Osteoblast (primary cell): ENCODE results near the gene PPP3R1. TPM values are rescaled to one million over a fixed set of nuclear protein-coding genes. Genes with fewer than 3 reads are reported as not detected.

Source experiments
- DNase-seq: peaks from one replicate; pipeline ENCODE4 v3.0.0; 2011; ENCODE audit warnings: low spot score, mixed read lengths; ENCODE audit not compliant: insufficient read length; ENCODE audit errors: missing footprints
- H2AFZ ChIP-seq: 2 replicates; pipeline ENCODE4 v1.6.0; 2011; ENCODE audit warnings: mild to moderate bottlenecking, low read length
- H3K27ac ChIP-seq: 2 replicates; pipeline ENCODE4 v1.5.1; 2011; ENCODE audit warnings: mild to moderate bottlenecking, low read depth, low read length, moderate library complexity
- H3K27me3 ChIP-seq: 2 replicates; pipeline ENCODE4 v1.6.0; 2012; ENCODE audit warnings: mild to moderate bottlenecking, control low read depth, inconsistent platforms, low read length, moderate library complexity; ENCODE audit not compliant: insufficient read depth
- H3K36me3 ChIP-seq: 2 replicates; pipeline ENCODE4 v1.5.1; 2011; ENCODE audit warnings: mild to moderate bottlenecking, low read length, control low read depth, moderate library complexity; ENCODE audit not compliant: insufficient read depth
- H3K4me1 ChIP-seq: 2 replicates; pipeline ENCODE4 v1.5.1; 2011; ENCODE audit warnings: mild to moderate bottlenecking, low read length, control low read depth, moderate library complexity; ENCODE audit not compliant: insufficient read depth
- H3K4me2 ChIP-seq: 2 replicates; pipeline ENCODE4 v1.6.0; 2011; ENCODE audit warnings: mild to moderate bottlenecking, low read length; ENCODE audit not compliant: insufficient read depth
- H3K4me3 ChIP-seq: fragments of 200-600 bp; sonication (generic); 3 replicates; pipeline ENCODE4 v1.5.1; 2012; ENCODE audit warnings: mild to moderate bottlenecking, low read length, inconsistent platforms; ENCODE audit not compliant: insufficient read depth
- H3K79me2 ChIP-seq: 2 replicates; pipeline ENCODE4 v1.6.0; 2012; ENCODE audit warnings: mild to moderate bottlenecking, low read length, control low read depth, inconsistent platforms; ENCODE audit not compliant: insufficient read depth
- H3K9me3 ChIP-seq: 2 replicates; pipeline ENCODE4 v1.5.1; 2011; ENCODE audit warnings: low read depth, low read length, control low read depth
- H4K20me1 ChIP-seq: 2 replicates; pipeline ENCODE4 v1.6.0; 2012; ENCODE audit warnings: mild to moderate bottlenecking, low read length, control low read depth; ENCODE audit not compliant: insufficient read depth
- total RNA-seq: library from RNA; depleted of rRNA; stranded (reverse); fragments of >200 nt; gene quantifications from 2 replicates; pipeline ENCODE4 v1.2.3, GENCODE V29; 2012
- TF ChIP-seq, protein P1 (sequence below): IDR thresholded peaks from 2 replicates; pipeline ENCODE4 v1.5.1; 2011; ENCODE audit warnings: mild to moderate bottlenecking, low read depth, low read length, moderate library complexity; ENCODE audit errors: extremely low read depth

PPP3R1 gene
- total RNA-seq, 1 donor, result 29.7 TPM

DNA sequence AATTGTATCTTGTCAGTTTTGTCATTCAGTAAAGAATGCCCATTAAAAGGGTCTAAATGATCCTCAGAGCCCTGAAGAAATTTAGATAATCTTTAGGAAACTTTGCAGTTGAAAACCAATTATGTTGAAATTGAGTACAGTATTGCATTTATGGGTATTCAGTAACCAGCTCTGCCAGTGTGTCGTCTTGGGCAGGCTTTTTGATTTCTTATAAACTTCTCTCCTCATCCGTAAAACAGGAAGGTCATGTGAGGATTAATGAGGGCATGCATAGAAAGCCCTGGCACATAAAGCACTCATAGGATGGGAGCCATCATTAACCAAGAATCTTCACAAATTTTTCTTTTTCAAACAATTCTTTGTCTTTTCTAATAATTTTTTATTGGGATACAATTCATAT is 79.8 kb downstream of the PPP3R1 start:
- TF ChIP-seq, protein P1, sequence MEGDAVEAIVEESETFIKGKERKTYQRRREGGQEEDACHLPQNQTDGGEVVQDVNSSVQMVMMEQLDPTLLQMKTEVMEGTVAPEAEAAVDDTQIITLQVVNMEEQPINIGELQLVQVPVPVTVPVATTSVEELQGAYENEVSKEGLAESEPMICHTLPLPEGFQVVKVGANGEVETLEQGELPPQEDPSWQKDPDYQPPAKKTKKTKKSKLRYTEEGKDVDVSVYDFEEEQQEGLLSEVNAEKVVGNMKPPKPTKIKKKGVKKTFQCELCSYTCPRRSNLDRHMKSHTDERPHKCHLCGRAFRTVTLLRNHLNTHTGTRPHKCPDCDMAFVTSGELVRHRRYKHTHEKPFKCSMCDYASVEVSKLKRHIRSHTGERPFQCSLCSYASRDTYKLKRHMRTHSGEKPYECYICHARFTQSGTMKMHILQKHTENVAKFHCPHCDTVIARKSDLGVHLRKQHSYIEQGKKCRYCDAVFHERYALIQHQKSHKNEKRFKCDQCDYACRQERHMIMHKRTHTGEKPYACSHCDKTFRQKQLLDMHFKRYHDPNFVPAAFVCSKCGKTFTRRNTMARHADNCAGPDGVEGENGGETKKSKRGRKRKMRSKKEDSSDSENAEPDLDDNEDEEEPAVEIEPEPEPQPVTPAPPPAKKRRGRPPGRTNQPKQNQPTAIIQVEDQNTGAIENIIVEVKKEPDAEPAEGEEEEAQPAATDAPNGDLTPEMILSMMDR, result no peak
- Histone ChIP-seq H3K4me1 (no peaks in the 10 kb centered on the region), H4K20me1 (no peaks in the 10 kb centered on the region), H3K36me3 (peaks cover 30% of the 10 kb centered on the region), H3K4me3 (no peak overlapping the region), H3K9me3 (no peaks in the 10 kb centered on the region), H3K27me3 (no peaks in the 10 kb centered on the region), H3K79me2 (peaks cover 7% of the 10 kb centered on the region), H2AFZ (no peak overlapping the region), H3K27ac (no peak overlapping the region), H3K4me2 (no peak overlapping the region)
- no peak for DNase-seq

DNA sequence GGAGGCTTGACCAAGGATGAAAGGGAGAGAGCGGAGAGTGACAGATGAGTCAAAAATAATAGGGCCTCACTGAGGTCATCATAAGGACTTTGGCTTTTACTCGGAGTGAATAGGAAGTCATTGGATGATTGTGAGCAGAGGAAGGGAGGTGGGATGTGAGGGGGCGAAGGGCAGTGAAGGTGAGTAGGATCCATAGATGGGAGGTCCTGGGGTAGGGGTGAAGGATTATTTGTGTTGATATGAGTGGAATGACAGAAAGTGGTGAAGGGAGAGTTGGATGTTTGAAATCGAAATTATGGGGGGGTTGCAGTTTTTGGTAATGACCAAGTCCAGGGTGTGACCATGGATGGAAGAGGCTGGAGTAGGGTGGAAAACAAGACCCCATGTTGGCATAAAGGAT is 80.6 kb downstream of the PPP3R1 start:
- Histone ChIP-seq H3K36me3 (peaks cover 27% of the 10 kb centered on the region), H3K9me3 (no peaks in the 10 kb centered on the region)

DNA sequence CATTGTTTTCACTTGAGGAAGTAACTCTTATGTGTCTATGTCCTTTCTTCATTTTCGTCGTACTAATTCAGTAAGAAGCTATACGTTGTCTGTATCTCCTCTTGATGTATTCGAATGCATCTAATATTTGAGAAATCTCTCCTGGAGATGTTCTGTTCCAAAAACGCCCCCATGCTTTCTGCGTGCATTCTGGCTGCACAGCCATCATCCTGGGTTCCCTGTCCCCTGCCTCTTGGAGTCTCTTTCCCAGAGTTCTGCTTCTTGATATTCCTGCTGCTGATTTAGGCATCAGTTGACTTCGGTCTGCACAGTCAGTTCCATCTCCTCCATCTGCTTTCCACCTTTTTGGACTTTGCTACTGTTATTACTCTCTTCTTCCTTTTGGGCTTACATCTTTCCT is 81.2 kb downstream of the PPP3R1 start:
- Histone ChIP-seq H3K9me3 (no peaks in the 10 kb centered on the region), H3K79me2 (peaks cover 7% of the 10 kb centered on the region), H3K36me3 (peaks cover 27% of the 10 kb centered on the region), H3K27me3 (no peaks in the 10 kb centered on the region), H3K4me1 (no peaks in the 10 kb centered on the region), H3K27ac (no peak overlapping the region), H3K4me2 (no peak overlapping the region), H3K4me3 (no peak overlapping the region), H2AFZ (no peak overlapping the region), H4K20me1 (no peaks in the 10 kb centered on the region)
- no peak for DNase-seq
- TF ChIP-seq, protein P1, result no peak

More for the DNA sequence above, 80.6 kb downstream of the PPP3R1 start:
- no peak for DNase-seq
- Histone ChIP-seq H3K27ac (no peak overlapping the region), H3K79me2 (peaks cover 7% of the 10 kb centered on the region), H3K4me2 (no peak overlapping the region), H3K4me3 (no peak overlapping the region), H2AFZ (no peak overlapping the region), H3K27me3 (no peaks in the 10 kb centered on the region), H4K20me1 (no peaks in the 10 kb centered on the region), H3K4me1 (no peaks in the 10 kb centered on the region)
- TF ChIP-seq, protein P1, result no peak

DNA sequence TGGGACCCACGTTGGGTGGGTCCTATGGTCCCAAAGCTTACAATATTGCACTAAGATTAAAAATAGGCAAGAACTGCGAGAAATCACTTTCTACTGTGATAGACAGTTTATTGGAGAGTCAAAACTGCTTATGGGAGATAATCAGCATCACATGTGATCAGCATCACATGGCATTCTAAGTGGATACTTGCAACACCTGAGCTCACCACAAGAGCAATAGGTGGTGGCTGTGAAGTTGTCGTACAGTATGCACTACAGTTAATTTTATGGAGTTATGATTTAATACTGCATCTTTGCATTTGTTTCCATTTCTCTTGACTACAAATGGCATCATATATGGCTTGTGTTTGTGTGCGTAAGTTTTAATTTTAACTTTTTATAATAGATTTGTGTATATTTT is 83.0 kb downstream of the PPP3R1 start:
- H3K4me2 ChIP-seq, result no peak overlapping the region
- no peak overlapping the region for H2AFZ ChIP-seq
- TF ChIP-seq, protein P1, result no peak
- peaks cover 7% of the 10 kb centered on the region for H3K79me2 ChIP-seq
- H3K27ac ChIP-seq, result no peak overlapping the region
- no peaks in the 10 kb centered on the region for H3K27me3 ChIP-seq
- no peaks in the 10 kb centered on the region for H3K9me3 ChIP-seq
- no peak for DNase-seq
- no peaks in the 10 kb centered on the region for H3K4me1 ChIP-seq
- H4K20me1 ChIP-seq, result no peaks in the 10 kb centered on the region
- H3K4me3 ChIP-seq, result no peak overlapping the region
- H3K36me3 ChIP-seq, result peaks cover 23% of the 10 kb centered on the region
